ENCODE results near the gene CCDC73.
"Not testable (repeated sequence)": the region's sequence is repeated elsewhere in the genome, so short reads cannot be mapped to it uniquely, and the experiment has no call there.

Gene CCDC73

DNA sequence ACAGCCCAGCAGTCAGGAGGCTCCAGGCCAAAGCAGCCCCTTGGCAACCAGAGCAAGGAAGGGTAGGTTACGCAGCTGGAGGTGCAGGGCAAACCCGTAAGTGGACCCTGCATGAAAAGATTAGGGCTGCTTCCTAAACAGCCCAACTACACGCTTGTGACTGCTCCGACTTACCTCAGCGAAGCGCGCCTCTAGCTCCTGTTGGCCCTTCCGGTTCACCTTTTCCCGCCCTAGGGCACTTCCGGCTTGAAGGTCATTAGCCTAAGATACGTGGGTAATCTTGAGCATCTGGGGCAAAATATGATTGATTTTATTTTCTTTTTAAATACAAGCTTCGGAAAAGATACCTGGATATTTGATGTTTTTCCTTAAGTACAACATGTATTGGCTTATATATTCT, at the start of gene CCDC73:
TSS of gene CCDC73 (minus strand) at position 224 of the 400 bp plus-strand sequence. CDS start 34,419 bp downstream, outside the sequence.
- DNase-seq (ENCODE audit: low spot score) = no peak

- no peak for DNase-seq (ENCODE audit: low spot score)
Observed at GRCh38 chr11:32843544-32843943, 49.1 kb upstream of the CCDC73 start.

GRCh38 chr11:32840587-32840986, 46.1 kb upstream of the CCDC73 start:
- DNase-seq (ENCODE audit: low spot score) = no peak

DNA sequence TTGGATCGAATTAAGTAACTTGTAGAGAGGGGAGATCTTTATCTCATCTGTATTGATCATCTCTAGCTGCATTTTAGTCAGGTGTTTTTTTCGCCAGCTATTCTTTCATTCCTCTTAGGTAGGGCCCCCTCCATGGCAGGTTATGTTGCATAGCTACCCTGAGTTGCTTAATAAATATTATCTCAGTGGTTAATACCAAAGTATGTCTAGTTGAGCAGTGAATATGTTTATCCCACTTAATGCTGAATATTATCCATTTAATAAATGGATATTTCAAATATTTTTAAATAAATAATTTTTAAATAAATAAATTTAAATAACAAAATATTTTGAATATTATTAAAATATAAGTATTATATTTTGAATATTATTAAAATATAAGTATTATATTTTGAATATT, 44.8 kb upstream of the CCDC73 start:
- DNase-seq (ENCODE audit: low spot score) = no peak

GRCh38 chr11:32838505-32839274, 44.2 kb upstream of the CCDC73 start:
- no peak for DNase-seq (ENCODE audit: low spot score)

- no peak for DNase-seq (ENCODE audit: low spot score)
Observed at GRCh38 chr11:32836946-32837345, 42.5 kb upstream of the CCDC73 start.

- DNase-seq (ENCODE audit: low spot score) = no peak
Observed at GRCh38 chr11:32833921-32834320, 39.5 kb upstream of the CCDC73 start.

GRCh38 chr11:32831221-32831620, 36.8 kb upstream of the CCDC73 start:
- DNase-seq (ENCODE audit: low spot score) = no peak

DNA sequence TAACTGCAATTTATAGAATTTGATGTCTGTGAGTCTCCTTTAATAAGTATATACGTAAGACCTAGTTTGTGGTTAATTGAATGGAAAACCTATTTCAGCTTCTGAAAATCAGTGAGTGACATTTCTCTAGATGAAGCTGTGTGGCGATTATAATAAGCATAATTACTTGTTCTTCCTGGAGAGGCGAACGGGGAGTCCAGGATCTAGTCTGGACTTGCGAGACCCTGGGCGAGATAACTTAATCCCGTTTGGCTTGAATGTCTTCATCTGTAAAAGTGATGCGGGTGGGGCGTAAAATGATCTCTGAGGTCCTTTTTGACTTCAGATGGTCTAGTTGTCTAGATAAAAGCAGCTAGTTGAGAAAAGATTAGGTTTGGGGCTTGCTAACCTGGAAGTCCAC, 36.3 kb upstream of the CCDC73 start:
- DNase-seq (ENCODE audit: low spot score) = no peak

DNA sequence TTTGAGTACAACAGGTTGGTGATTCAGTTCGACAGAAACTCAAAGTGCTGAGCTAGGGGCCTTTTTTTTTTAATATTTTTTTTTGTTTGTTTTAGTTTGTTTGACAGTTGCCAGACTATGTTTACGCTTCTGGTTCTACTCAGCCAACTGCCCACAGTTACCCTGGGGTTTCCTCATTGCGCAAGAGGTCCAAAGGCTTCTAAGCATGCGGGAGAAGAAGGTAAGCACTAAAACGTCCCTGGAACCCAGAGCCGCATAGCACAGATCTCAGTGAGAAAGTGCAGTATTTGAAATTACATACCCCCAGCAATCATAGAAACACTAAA, 35.9 kb upstream of the CCDC73 start:
- DNase-seq (ENCODE audit: low spot score) = no peak

- DNase-seq (ENCODE audit: low spot score) = no peak
Observed at GRCh38 chr11:32829680-32830412, 35.4 kb upstream of the CCDC73 start, which contains the start of gene PRRG4. TSS of gene PRRG4 (plus strand) at chr11:32829927. CDS start at chr11:32830530, 603 bp downstream.

GRCh38 chr11:32829157-32829679, 34.8 kb upstream of the CCDC73 start:
- peak; percentile 18 for DNase-seq (ENCODE audit: low spot score)

DNA sequence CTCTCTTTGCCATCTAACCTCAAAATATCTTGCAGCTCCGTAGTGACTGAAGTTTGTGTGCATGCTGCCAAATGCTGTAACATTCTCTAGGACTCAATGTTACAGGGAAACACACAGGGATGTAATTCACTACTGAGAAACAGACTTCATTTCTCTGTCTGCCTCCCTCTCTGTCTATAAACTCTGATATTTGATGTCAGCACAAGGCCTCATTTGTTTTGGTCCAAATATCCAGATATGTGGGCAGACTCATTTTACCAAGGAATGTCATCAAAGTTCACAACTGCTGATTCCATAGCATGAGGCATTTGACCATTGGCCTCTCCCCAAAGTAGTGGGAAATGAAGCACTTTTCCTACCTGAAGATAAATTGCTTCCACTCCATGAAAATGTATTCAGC, 32.8 kb upstream of the CCDC73 start:
- DNase-seq (ENCODE audit: low spot score) = no peak

GRCh38 chr11:32826113-32826512, 31.7 kb upstream of the CCDC73 start:
- DNase-seq (ENCODE audit: low spot score) = no peak

DNA sequence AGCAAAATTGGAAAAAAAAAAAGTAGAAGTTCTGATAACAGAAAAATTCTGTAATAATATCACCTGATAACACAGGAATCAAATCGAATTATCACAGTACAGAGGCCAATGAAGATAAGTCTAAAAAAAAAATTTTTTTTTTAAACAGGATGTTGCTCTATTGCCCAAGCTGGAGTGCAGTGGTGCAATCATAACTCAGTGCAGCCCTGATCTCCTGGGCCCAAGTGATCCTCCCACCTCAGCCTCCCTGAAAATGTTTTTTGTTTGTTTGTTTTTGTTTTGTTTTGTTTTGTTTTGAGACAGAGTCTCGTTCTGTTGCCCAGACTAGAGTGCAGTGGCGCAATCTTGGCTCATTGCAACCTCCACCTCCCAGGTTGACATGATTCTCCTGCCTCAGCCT, 29.2 kb upstream of the CCDC73 start:
- not testable (repeated sequence) for DNase-seq (ENCODE audit: low spot score)

DNA sequence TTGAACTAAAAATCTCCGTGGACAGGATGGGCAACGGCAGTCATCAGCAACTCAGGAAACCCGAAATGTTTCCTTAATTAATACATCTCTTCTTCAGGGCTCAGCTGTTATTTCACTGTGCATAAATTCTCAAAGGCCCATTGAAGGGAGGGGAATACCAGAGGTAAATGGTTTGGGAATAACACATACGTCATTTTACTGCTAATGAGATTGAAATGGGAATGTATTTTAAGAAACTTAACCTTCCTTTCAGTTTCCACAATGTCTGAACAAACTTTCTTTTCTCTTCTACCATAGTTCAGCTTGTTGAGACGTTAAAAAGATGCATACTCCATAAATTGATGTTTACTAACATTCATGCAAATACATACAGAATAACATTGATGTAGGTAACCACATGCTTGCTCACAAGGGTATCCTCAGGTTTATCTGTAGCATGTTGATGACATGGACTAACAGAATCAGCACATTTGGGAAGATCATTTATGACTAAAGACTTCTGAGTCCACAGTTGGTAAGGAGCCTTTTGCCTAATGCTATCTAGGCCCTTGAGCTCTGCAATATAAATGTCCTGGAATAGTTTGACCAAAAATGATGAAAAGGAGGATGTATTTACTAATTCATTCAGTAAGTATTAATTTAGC, 27.6 kb upstream of the CCDC73 start:
- DNase-seq (ENCODE audit: low spot score) = no peak

- no peak for DNase-seq (ENCODE audit: low spot score)
Observed at GRCh38 chr11:32821517-32821916, 27.1 kb upstream of the CCDC73 start.

- no peak for DNase-seq (ENCODE audit: low spot score)
Observed at GRCh38 chr11:32820497-32820896, 26.0 kb upstream of the CCDC73 start.

DNA sequence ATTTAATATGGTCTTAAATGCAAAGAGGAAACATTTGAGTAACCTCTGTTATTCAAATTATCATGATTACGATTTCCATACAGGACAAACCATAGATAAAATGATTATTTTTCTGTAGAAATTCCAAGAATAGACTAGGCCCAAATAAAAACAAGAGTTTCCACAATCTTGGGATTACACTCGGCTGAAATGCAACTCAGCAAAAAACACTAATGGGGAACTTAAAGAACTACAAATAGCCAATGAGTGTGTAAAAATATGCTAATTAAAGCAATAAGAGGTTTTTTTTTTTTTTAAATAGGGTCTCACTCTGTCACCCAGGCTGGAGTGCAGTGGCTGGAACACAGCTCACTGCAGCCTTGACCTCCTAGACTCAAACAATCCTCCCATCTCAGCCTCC, 24.7 kb upstream of the CCDC73 start:
- DNase-seq (ENCODE audit: low spot score) = no peak

DNA sequence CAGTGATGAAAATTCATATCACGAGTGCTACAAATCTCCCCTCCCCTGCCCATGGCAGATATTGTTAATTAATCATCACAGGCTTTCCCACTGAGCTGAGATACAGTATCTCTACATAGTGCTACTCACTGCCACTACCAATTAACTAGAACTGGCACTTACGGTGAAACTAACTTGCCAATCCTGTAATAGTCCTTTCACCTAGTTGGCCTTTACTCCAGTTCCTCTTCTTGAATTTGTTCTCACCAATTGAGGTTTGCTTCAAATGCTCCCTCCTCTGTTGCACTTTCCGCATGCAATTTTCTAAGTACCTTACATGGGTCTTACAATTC, 23.4 kb upstream of the CCDC73 start:
- DNase-seq (ENCODE audit: low spot score) = no peak

DNA sequence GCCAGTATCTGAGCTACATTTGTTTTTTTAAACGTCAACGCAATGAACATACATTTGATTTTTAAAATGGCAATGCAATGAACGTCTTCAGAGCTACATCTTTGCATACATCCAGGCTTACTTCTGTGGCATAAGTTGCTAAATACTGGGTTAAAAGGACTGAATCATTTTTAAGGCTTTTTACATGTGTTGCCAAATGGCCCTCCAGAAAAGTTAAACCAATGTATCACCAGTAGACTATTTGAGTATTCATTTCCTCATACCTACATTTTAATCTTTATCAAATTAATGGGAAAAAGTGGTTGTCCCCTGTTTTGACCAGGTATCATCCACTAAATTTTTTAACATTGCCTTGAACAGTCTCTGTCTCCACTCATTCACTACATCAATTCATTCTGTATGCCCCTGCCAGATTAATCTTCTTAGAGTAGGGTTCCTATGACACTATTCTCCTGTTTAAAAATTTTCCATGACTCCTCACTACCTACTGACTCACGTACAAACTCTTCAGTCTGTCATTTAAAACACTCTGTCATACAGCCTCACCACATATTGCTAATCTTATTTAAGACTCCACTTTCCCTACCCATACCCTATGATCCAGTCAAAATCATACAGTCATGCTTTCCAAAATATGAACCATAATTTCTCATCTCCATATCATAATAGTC, 22.9 kb upstream of the CCDC73 start:
- DNase-seq (ENCODE audit: low spot score) = no peak

DNA sequence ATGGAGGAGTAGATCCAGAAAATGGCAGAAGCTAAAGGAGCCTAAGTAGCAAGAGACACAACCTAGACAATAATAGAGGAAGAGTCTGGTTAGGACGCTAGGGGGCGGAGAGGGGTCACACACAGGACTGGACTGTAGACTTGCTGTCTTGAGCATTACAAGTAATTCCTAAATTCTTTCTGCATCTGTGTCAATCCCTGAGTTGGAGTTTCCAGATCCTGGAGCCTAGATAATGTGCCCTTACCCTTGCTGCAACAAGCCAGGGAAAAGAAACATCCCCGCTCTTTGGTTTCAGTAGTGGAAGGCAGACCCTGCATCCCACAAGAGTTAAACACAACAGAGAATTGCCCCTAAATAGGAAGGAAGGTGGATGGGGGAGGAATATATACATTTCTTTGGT, 14.9 kb upstream of the CCDC73 start:
- peak; percentile 81 for DNase-seq (ENCODE audit: low spot score)

Data from pons (tissue), 1 donor.